Measurements from ENCODE around the gene KRTAP10-8. TPM values are rescaled to one million over a fixed set of nuclear protein-coding genes. Genes with fewer than 3 reads are reported as not detected.

Gene KRTAP10-8
- total RNA-seq, 1 experiment from 2014 or later = not detected

DNA sequence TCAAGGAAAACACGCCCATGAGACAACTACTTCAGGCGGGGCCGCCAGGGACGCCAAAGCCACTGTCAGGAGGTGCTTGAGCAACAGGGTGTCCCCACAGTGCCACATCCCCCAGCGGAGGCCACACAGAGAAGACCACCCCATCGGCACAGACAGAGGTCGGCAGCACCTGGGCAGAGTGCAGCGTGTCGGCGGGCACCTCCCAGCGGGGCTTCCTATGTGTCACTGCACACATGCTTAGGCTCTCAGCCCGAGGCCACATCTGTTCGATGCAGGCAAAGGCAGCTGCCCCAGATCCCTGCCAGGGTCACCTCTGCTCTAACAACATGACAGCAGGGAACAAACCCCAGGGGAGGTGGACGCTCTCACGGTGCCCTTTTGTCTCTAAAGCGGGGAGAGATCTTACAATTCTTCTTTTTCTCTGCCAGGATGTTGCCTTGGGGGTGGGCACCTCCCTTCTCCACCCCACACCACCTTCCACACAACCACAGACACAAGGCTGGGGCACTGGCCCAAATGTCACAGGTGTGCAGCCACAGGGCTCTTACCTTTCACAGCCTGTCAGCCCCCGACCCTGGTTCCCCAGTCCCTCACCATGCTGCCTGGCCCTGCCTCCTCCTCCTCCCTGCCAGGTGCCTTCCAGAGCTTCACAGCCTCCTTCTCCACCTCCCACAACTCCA, 4.2 kb downstream of the KRTAP10-8 start:
- Histone ChIP-seq H3K27me3 (ENCODE audit: insufficient read depth, low read depth) (peaks cover 42% of the 10 kb centered on the region), H3K4me3 (no peak overlapping the region), H3K4me2 (no peak overlapping the region), H3K4me1 (replicated peaks; ENCODE audit: insufficient read depth) (no peaks in the 10 kb centered on the region), H3K27ac (no peak overlapping the region), H3K9me2 (ENCODE audit: insufficient read depth) (no peaks in the 10 kb centered on the region), H3F3A (ENCODE audit: insufficient read depth, low read depth) (no peaks in the 10 kb centered on the region), H4K20me1 (ENCODE audit: insufficient read depth) (no peaks in the 10 kb centered on the region), H3K9me3 (ENCODE audit: insufficient read depth, low read depth) (no peaks in the 10 kb centered on the region), H3K36me3 (ENCODE audit: low read depth) (no peaks in the 10 kb centered on the region), H2AFZ (no peak overlapping the region), H3K79me2 (ENCODE audit: low read depth) (no peaks in the 10 kb centered on the region)
- ChIA-PET POLR2A (ENCODE audit: unreplicated experiment) (no interaction called here), CTCF (no interaction called here)
- intact Hi-C loops (cut with micrococcal nuclease; ENCODE audit: unreplicated experiment) = no loop called here
- BruUV-seq (replicated peaks) = no TSS peak
- no peak for DNase-seq
- TF ChIP-seq, protein P1, sequence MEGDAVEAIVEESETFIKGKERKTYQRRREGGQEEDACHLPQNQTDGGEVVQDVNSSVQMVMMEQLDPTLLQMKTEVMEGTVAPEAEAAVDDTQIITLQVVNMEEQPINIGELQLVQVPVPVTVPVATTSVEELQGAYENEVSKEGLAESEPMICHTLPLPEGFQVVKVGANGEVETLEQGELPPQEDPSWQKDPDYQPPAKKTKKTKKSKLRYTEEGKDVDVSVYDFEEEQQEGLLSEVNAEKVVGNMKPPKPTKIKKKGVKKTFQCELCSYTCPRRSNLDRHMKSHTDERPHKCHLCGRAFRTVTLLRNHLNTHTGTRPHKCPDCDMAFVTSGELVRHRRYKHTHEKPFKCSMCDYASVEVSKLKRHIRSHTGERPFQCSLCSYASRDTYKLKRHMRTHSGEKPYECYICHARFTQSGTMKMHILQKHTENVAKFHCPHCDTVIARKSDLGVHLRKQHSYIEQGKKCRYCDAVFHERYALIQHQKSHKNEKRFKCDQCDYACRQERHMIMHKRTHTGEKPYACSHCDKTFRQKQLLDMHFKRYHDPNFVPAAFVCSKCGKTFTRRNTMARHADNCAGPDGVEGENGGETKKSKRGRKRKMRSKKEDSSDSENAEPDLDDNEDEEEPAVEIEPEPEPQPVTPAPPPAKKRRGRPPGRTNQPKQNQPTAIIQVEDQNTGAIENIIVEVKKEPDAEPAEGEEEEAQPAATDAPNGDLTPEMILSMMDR (conservative IDR thresholded peaks at IDR 0.05) = no peak
- TF ChIP-seq EZH2 (IDR thresholded peaks at IDR 0.05; ENCODE audit: low read depth) = no peak

GRCh38 chr21:44616591-44616926, 4.7 kb downstream of the KRTAP10-8 start:
- TF ChIP-seq, protein P1 (conservative IDR thresholded peaks at IDR 0.05) = no peak
- no peak for TF ChIP-seq EZH2 (IDR thresholded peaks at IDR 0.05; ENCODE audit: low read depth)

DNA sequence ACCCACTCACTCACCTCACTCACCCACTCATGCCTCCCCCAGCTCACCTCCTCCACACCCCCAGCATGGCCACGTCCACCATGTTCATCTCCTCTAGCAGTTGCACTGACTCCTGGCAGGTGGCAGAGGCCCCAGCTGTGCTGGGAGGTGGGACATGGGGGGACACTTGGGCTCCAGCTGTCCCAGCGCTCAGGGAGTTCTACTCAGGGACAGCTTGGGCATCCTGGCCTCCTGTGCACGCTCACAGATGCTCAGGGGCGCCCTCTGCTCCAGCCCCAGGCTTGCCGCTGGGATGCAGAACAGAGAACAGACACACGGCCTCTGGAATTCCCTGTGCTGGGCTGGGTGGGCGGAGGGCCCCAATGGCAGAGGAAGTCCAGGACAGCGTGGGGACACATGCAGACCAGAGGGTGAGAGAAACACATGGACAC, 5.2 kb downstream of the KRTAP10-8 start:
- ChIA-PET CTCF (no interaction called here), POLR2A (ENCODE audit: unreplicated experiment) (no interaction called here)
- H3K27me3 ChIP-seq (ENCODE audit: insufficient read depth, low read depth) = peaks cover 42% of the 10 kb centered on the region

More at GRCh38 chr21:44616591-44616926, 4.7 kb downstream of the KRTAP10-8 start:
- Histone ChIP-seq H3K9me2 (ENCODE audit: insufficient read depth) (no peaks in the 10 kb centered on the region), H3K27ac (no peak overlapping the region), H3K4me1 (replicated peaks; ENCODE audit: insufficient read depth) (no peaks in the 10 kb centered on the region), H3K9me3 (ENCODE audit: insufficient read depth, low read depth) (no peaks in the 10 kb centered on the region), H3K4me3 (no peak overlapping the region), H3K4me2 (no peak overlapping the region), H3K27me3 (ENCODE audit: insufficient read depth, low read depth) (peaks cover 42% of the 10 kb centered on the region), H4K20me1 (ENCODE audit: insufficient read depth) (no peaks in the 10 kb centered on the region), H3F3A (ENCODE audit: insufficient read depth, low read depth) (no peaks in the 10 kb centered on the region), H2AFZ (no peak overlapping the region), H3K36me3 (ENCODE audit: low read depth) (no peaks in the 10 kb centered on the region), H3K79me2 (ENCODE audit: low read depth) (no peaks in the 10 kb centered on the region)
- DNase-seq = no peak
- ChIA-PET POLR2A (ENCODE audit: unreplicated experiment) (no interaction called here), CTCF (no interaction called here)
- BruUV-seq (replicated peaks) = no TSS peak
- intact Hi-C loops (cut with micrococcal nuclease; ENCODE audit: unreplicated experiment) = no loop called here

More for the DNA sequence above, 5.2 kb downstream of the KRTAP10-8 start:
- no peak overlapping the region for H3K4me2 ChIP-seq
- H3K4me3 ChIP-seq = no peak overlapping the region
- no peaks in the 10 kb centered on the region for H3K9me3 ChIP-seq (ENCODE audit: insufficient read depth, low read depth)
- no peak overlapping the region for H2AFZ ChIP-seq
- no peaks in the 10 kb centered on the region for H3K79me2 ChIP-seq (ENCODE audit: low read depth)
- H4K20me1 ChIP-seq (ENCODE audit: insufficient read depth) = no peaks in the 10 kb centered on the region
- TF ChIP-seq, protein P1 (conservative IDR thresholded peaks at IDR 0.05) = no peak
- no peak for TF ChIP-seq EZH2 (IDR thresholded peaks at IDR 0.05; ENCODE audit: low read depth)
- BruUV-seq (replicated peaks) = no TSS peak
- no peak for DNase-seq
- no peaks in the 10 kb centered on the region for H3K36me3 ChIP-seq (ENCODE audit: low read depth)
- no peak overlapping the region for H3K27ac ChIP-seq
- H3K4me1 ChIP-seq (replicated peaks; ENCODE audit: insufficient read depth) = no peaks in the 10 kb centered on the region
- intact Hi-C loops (cut with micrococcal nuclease; ENCODE audit: unreplicated experiment) = no loop called here
- no peaks in the 10 kb centered on the region for H3K9me2 ChIP-seq (ENCODE audit: insufficient read depth)
- no peaks in the 10 kb centered on the region for H3F3A ChIP-seq (ENCODE audit: insufficient read depth, low read depth)

All from PC-9 (cell line).